ENCODE data around the gene TMEM140. TPM values are rescaled to one million over a fixed set of nuclear protein-coding genes. Genes with fewer than 3 reads are reported as not detected.
"Not testable (repeated sequence)": the region's sequence is repeated elsewhere in the genome, so short reads cannot be mapped to it uniquely, and the experiment has no call there.

TMEM140 gene
- 7.1 and 7.6 TPM in 2 replicates for total RNA-seq (2014; rRNA removed; shearing (Covaris generic))

- DNase-seq (ENCODE audit: low read depth) = peak; percentile 75
Measured at GRCh38 chr7:135147899-135148721, at the start of gene TMEM140. TMEM140 (plus strand) TSS chr7:135148072; CDS start chr7:135164442, 16,370 bp downstream.

DNA sequence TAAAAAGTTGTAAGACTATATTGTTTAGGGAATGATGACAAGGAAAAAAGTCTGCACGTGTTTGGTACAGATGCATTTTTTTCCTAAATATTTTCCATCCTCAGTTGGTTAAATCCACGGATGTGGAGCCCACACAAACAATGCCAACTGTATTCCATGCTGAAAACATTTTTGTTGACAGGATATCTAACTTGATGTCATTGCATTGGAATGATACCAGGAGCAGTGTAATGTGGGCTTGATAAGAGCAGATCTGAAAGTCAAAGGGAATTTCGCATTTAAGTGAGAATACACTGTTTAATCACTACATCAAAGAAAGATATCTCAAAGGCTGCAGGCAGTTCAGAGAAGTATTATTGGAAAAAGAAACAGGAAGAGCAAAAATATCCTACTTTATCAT is 49.5 kb upstream of the TMEM140 start:
- peak; percentile 11 for DNase-seq (ENCODE audit: low read depth)

DNA sequence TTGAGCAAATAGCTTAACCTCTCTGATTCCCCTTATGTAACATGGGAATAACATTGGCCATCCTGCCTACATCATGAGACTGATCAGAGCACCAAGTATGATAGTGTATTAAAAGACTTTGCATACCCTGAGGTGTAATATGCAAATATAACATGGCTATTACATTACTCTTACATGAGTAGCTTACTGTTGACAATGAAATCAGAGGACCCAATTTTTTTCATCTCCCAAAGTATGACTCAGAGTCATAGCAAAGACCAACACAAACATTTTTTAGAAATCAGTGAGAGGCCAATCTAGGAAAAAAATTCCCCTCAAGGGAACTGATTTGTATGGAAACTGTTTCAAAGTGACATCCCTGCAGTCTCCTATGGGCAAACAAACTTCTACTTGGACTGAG is 47.0 kb upstream of the TMEM140 start:
- peak; percentile 39 for DNase-seq (ENCODE audit: low read depth)

- no peak for DNase-seq (ENCODE audit: low read depth)
Measured at GRCh38 chr7:135102372-135102771, 45.5 kb upstream of the TMEM140 start.

DNA sequence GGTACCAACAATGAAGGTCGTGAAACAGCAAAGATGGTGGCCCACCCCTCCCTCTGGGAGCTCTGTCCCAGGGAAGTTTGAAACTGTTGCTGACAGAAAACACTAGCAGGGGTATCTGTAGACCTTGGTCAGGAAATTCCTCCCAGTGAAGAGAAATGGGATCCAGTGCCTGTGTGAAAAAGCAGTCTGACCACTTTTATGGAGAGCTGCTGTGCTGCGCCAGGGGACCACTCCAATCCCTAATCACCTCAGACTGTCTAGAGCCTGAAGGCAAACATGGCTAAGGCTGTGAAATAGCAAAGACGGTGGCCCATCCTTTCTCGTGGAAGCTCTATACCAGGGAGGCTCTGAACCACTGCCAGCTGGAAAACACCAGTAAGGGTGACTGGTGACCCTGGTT is 38.3 kb upstream of the TMEM140 start:
- DNase-seq (ENCODE audit: low read depth) = no peak

DNA sequence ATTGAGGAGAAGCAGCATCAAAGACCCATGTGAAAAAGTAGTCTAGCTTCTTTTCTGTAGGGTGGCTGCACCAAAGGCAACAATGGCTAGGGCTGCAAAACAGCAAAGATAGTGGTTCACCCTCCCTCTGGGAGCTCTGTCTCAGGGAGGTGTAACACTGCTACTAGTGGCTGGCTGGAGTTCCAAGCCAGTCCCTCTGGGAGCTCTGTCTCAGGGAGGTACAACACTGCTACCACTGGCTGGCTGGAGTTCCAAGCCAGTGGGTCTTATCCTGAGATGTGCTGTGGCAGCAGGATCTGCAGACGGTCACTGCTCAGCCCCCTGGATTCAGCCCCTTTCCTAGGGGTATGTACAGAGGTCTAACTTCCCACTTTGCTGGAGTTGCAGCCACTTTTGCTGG is 37.9 kb upstream of the TMEM140 start:
- DNase-seq (ENCODE audit: low read depth) = no peak

DNA sequence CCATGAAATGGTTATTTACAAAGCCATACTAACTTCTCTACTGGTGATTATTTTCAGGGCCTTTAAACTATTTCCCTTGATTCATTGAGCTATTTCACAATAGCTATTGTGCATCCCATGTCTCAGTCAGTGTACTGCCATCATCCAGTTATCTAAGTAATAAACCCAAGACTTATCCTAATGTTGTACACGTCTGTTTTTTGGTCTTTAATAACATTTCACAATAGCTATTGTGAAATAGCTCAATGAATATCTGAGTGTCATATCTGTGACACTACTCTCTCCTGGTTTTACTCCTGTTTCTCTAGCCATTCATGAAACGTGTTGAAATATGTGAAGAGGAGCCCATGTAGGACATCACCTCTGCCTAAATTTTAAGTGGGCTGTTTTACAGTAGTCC is 36.5 kb upstream of the TMEM140 start:
- no peak for DNase-seq (ENCODE audit: low read depth)

GRCh38 chr7:135114622-135115021 is 33.2 kb upstream of the TMEM140 start:
- no peak for DNase-seq (ENCODE audit: low read depth)

DNA sequence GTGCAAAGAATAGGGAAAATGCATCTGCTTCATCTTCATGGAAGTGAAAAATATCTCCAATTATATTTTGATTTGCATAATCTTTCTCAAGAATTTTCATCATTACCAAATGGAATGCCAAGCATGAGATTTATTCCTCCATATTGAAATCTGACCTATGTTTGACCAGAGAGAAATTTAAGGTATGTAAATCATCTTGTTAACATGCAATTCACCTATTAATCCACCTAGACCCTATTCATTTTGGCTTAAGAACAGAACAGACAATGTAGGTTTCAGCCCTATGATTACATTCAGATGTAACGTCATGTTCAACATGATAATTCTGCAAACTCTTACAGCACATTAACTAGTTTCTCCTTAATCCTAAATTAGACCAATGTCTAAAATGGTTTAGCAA is 30.8 kb upstream of the TMEM140 start:
- DNase-seq (ENCODE audit: low read depth) = no peak

DNA sequence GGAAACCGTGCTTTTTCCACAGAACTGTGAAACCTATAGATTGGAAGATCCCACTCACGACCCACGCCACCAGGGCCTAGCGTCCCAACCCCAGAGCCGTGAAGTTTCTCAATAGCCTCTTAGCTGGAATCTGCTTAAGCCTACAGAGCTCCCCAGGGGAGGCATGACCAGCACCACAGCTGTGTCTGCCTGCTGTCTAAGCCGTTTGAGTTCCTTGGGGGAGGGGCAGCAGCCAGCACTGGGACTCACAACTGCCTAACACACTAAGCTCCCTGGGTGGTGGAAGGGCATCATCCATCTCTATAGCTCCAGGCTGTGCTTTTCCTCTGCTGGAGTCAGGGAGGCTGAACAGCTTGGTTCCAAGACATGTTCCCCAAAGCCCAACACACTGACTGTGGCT is 26.0 kb upstream of the TMEM140 start:
- DNase-seq (ENCODE audit: low read depth) = no peak

- not testable (repeated sequence) for DNase-seq (ENCODE audit: low read depth)
Measured at GRCh38 chr7:135124631-135125030, 23.2 kb upstream of the TMEM140 start.

DNA sequence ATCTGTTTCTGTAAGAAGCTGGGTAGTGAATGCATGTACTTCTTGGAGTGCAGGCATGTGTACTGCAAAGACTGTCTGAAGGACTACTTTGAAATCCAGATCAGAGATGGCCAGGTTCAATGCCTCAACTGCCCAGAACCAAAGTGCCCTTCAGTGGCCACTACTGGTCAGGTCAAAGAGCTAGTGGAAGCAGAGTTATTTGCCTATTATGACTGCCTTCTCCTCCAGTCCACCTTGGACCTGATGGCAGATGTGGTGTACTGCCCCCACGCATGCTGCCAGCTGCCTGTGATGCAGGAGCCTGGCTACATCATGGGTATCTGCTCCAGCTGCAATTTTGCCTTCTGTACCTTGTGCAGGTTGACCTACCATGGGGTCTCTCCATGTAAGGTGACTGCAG is 18.9 kb upstream of the TMEM140 start:
- DNase-seq (ENCODE audit: low read depth) = no peak

GRCh38 chr7:135129579-135129978 is 18.3 kb upstream of the TMEM140 start:
- DNase-seq (ENCODE audit: low read depth) = no peak

GRCh38 chr7:135143885-135144668 is 3.8 kb upstream of the TMEM140 start:
- DNase-seq (ENCODE audit: low read depth) = no peak

GRCh38 chr7:135147341-135147898 is 452 bp upstream of the TMEM140 start:
- DNase-seq (ENCODE audit: low read depth) = peak; percentile 71

DNA sequence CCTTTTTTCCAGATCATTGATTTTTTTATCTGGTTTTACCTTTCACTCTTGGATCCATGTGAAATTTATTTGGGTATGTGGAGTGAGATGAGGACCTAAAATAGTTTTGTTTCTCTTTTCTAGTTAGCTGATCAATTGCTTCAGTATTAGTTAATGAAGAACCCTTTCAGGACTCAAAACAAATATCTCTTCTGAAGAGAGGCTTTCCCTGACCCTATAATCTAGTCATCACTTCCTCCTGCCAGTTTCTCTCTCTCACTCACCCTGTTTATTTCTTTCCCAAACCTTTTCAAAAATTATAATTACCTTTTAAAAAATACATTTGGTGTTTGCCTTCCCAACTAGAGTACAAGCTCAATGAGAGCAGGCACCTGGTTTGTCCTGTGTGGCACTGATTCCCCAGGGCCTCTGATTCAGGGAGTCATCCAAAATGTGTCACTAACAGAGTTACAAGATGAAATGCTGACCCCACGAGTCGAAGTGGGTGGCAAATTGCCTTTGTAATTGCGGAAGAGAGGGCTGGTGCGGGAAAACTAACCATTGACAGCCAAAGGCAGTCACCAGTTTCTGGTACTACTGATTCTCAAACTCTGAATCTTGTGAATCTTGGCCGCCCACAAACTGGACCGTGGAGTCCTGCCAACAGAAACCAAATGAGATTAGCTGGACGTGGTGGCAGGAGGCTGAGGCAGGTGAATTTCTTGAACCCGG is 2.4 kb downstream of the TMEM140 start:
- DNase-seq (ENCODE audit: low read depth) = no peak

- DNase-seq (ENCODE audit: low read depth) = no peak
Measured at GRCh38 chr7:135151132-135151531, 3.3 kb downstream of the TMEM140 start.

GRCh38 chr7:135151533-135151932 is 3.7 kb downstream of the TMEM140 start:
- no peak for DNase-seq (ENCODE audit: low read depth)

GRCh38 chr7:135152442-135152841 is 4.6 kb downstream of the TMEM140 start:
- DNase-seq (ENCODE audit: low read depth) = no peak

- no peak for DNase-seq (ENCODE audit: low read depth)
Measured at GRCh38 chr7:135154734-135155133, 6.9 kb downstream of the TMEM140 start.

DNA sequence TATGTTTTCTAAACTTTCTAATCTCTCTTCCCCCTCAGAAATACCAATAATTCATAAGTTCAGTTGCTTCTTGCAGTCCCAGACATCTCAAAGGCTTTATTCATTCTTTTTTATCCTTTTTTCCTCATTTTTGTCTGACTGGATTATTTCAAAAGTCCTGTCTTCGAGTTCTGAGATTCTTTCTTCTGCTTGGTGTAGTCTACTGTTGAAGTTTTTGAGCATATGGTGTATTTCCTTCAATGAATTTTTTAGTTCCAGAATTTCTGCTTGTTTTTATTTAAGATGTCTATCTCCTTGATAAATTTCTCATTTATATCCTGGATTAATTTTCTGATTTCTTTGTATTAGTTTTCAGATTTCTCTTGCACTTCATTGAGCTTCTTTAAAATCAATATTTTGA is 8.4 kb downstream of the TMEM140 start:
- DNase-seq (ENCODE audit: low read depth) = no peak

GRCh38 chr7:135158141-135158655 is 10.3 kb downstream of the TMEM140 start:
- no peak for DNase-seq (ENCODE audit: low read depth)

All from RPMI7951 (cell line).